Ovary (tissue), 9 donors: Measurements from ENCODE around the gene SMAD2. TPM values are rescaled to one million over a fixed set of nuclear protein-coding genes. Genes with fewer than 3 reads are reported as not detected.
A peak's percentile ranks its signal among the peaks of the same experiment; 100 is the strongest.

ENCODE experiments used
- DNase-seq, 5 donors: peaks; one replicate each; pipeline ENCODE4 v3.0.0-alpha.2; 2019 to 2020
- H3K27ac ChIP-seq, 2 donors: fragments of 200-600 bp; one replicate each; pipeline versions ENCODE4 v1.5.1 to v1.8.0; 2019 to 2022
- H3K27me3 ChIP-seq: fragments of 200-600 bp; one replicate; pipeline ENCODE4 v1.8.0; 2022
- H3K36me3 ChIP-seq: fragments of 200-600 bp; sonication (generic); one replicate; pipeline ENCODE4 v1.5.1; 2019
- H3K4me1 ChIP-seq: one replicate; pipeline ENCODE4 v1.8.1; 2013; ENCODE audit warnings: mild to moderate bottlenecking, moderate library complexity; ENCODE audit not compliant: insufficient read depth
- H3K4me3 ChIP-seq: fragments of 200-600 bp; sonication (generic); one replicate; pipeline ENCODE4 v1.5.1; 2017
- H3K9me3 ChIP-seq, 2 donors: fragments of 200-600 bp in 1 of 2; sonication (generic) in 1 of 2; one replicate each; pipeline versions ENCODE4 v1.5.1 to v1.8.1; 2013 to 2019; ENCODE audit warnings: mild to moderate bottlenecking in 1 of 2, moderate library complexity in 1 of 2
- EP300 ChIP-seq: sonication (generic); formaldehyde crosslinking; IDR thresholded peaks from one replicate; pipeline ENCODE4 v1.6.1; 2017; ENCODE audit warnings: antibody characterized with exemption
- POLR2A ChIP-seq: fragments of 450-650 bp; IDR thresholded peaks from one replicate; pipeline ENCODE4 v1.6.1; 2017; ENCODE audit warnings: antibody characterized with exemption, mild to moderate bottlenecking, moderate library complexity
- WGBS, 3 donors: extraction: QIAGEN DNeasy Blood & Tissue Kit in 1 of 3; methylation state at CpG; one replicate each; pipeline versions ENCODE4 v1.1.5 to v1.1.7; 2013 to 2017; 5-methylcytosine and 5-hydroxymethylcytosine counted together
- intact Hi-C, 4 donors: fragments of 100-400 bp; cut with DNase I; formaldehyde crosslinking; loops; one replicate each; pipeline versions ENCODE4 v1.11.0 to v1.15.1; 2022 to 2023
- polyA plus RNA-seq, 2 donors: library from polyadenylated mRNA; stranded (reverse); fragments of 200-250 nt in 1 of 2; fragments of 350-450 nt in 1 of 2; fragmentation: Illumina TruSeq in 1 of 2; extraction: RNeasy Lipid Tissue Mini Kit (QIAGEN cat#74804) in 1 of 2; gene quantifications; one replicate each; pipeline ENCODE4 v1.2.3, GENCODE V29; 2013 to 2014
- total RNA-seq, 7 donors: library from RNA; depleted of rRNA in 2 of 7; stranded (reverse); fragments of >200 nt in 2 of 7; fragmentation: NEBNext Ultra II Directional in 3 of 7; extraction: Animal tissue kit (Norgen Biotek cat#: 25700) in 3 of 7; gene quantifications; one replicate each; pipeline versions ENCODE4 v1.1.0 to v1.2.4, GENCODE V29; 2016 to 2023
- TF ChIP-seq, protein P1 (sequence below), 3 donors: fragments of 450-650 bp in 2 of 3; fragments of 200-600 bp in 1 of 3; IDR thresholded peaks; one replicate each; pipeline versions ENCODE4 v1.5.1 to v1.8.0; 2016 to 2022; ENCODE audit warnings: antibody characterized with exemption in 3 of 3, mild to moderate bottlenecking in 1 of 3
- donor health status: DM: no; HTN: no; CAD: no; lungs with moderate emphysema.
- donor health status: DM: no; HTN: no; CAD: no.
- donor health status: Bipolar disorder and iron deficiency.
- donor health status: DM: yes; HTN: yes; CAD: no.
- donor health status: DM: no; HTN: no; CAD: no.
- donor health status: DM: yes; HTN: yes; CAD: no.

SMAD2 gene
- total and polyA plus RNA-seq, 9 donors, result 27.9 to 160 (median 130) TPM

DNA sequence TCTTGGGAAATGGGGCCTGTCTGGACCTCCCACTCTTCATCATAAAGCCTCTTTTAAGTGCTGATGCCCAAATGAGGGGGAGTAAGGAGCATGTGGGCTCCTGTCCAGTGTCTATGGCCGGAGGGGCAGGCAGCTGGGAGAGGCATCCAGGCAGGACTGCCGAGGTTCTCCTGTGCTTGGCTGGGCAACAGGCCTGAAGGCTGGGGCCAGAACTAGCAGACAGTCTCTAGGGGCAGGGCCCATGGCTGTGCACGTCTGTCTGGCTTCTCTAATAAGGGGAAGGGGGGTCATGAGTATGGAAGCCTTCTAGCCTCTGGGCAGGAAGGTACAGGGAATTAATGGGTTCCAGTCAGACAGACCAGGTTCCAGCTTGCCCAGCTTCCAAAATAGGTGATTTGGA is 128.6 kb downstream of the SMAD2 start:
- 45 to 48% (median 47%) methylated on average over 3 of the region's 3 CpGs for WGBS, 3 donors
- intact Hi-C loops, result no loop called here
- H3K36me3 ChIP-seq, result no peaks in the 10 kb centered on the region
- no peaks in the 10 kb centered on the region for H3K9me3 ChIP-seq
- H3K27me3 ChIP-seq, result no peaks in the 10 kb centered on the region
- H3K4me3 ChIP-seq, result no peak overlapping the region
- no peak overlapping the region for H3K27ac ChIP-seq
- no peak for DNase-seq
- TF ChIP-seq, protein P1, sequence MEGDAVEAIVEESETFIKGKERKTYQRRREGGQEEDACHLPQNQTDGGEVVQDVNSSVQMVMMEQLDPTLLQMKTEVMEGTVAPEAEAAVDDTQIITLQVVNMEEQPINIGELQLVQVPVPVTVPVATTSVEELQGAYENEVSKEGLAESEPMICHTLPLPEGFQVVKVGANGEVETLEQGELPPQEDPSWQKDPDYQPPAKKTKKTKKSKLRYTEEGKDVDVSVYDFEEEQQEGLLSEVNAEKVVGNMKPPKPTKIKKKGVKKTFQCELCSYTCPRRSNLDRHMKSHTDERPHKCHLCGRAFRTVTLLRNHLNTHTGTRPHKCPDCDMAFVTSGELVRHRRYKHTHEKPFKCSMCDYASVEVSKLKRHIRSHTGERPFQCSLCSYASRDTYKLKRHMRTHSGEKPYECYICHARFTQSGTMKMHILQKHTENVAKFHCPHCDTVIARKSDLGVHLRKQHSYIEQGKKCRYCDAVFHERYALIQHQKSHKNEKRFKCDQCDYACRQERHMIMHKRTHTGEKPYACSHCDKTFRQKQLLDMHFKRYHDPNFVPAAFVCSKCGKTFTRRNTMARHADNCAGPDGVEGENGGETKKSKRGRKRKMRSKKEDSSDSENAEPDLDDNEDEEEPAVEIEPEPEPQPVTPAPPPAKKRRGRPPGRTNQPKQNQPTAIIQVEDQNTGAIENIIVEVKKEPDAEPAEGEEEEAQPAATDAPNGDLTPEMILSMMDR (IDR thresholded peaks at IDR 0.05), result no peak
- TF ChIP-seq EP300 (no peak), POLR2A (no peak)
- H3K4me1 ChIP-seq, result peaks cover 9% of the 10 kb centered on the region

DNA sequence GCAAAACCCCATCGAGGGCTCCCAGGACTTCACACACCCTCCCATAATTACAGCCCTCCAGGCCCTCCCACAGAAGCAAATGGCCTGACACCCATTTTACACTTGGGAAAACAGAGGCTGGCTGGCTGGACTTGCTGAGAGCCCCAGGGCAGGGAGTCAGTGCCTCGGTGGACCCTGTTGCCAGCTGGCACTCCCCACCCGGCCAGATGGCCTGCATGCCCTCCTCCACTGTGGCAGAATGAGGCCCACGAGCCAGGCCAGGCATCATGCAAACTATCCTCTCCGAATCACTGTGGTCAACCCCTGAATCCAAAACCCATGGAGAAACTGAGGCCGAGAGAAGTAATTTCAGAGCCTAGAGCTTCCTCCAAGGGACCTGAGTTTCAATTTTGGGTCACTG is 129.7 kb downstream of the SMAD2 start:
- WGBS, 3 donors, result 73 to 80% (median 79%) methylated on average over 6 of the region's 6 CpGs
- peaks cover 9% of the 10 kb centered on the region for H3K4me1 ChIP-seq

DNA sequence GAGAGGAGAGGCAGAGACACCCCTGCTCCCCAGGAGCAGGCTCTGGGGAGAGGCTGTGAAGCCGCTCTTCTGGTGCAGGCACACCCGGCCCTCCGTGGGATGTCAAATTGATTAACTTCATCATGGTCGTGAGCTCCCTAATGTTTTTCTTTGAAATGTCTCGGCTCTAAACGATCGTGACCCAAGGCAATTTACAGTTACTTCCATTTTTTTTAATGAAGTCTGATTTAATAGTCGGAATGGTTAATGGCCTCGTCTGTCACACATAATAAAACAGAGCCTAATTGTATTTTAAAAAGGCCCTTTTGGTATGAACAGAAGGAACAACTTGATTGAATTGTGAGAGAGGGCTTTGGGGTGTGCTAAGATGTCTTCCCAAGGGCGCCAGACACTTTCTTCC is 130.2 kb downstream of the SMAD2 start:
- no peak overlapping the region for H3K4me3 ChIP-seq

More for the DNA sequence above, 129.7 kb downstream of the SMAD2 start:
- no peak for TF ChIP-seq POLR2A
- TF ChIP-seq EP300, result no peak
- TF ChIP-seq, protein P1 (IDR thresholded peaks at IDR 0.05), result no peak
- DNase-seq, result no peak
- Histone ChIP-seq H3K27ac (no peak overlapping the region), H3K27me3 (no peaks in the 10 kb centered on the region), H3K36me3 (no peaks in the 10 kb centered on the region), H3K4me3 (no peak overlapping the region), H3K9me3 (no peaks in the 10 kb centered on the region)
- intact Hi-C loops, result no loop called here

DNA sequence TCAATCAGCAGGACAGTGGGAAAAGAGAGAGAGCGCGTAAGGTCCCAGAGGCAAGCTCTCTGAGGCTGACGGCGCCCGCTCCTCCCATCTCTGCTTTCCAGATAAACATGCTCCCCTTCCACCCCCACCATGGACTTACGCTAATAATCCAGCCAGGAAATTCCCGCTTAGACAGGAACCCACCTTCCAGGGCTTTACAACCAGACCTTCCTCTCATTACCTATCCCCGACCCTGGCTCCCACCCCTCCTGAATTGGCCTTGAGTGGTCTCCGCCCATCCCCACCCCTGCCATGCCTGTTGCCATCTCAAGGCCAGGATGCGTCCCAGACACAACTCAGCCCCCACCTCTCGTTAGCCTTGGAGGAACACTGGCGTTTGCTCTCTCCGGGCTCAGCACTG is 131.1 kb downstream of the SMAD2 start:
- Histone ChIP-seq H3K27me3 (no peaks in the 10 kb centered on the region), H3K4me3 (no peak overlapping the region), H3K36me3 (no peaks in the 10 kb centered on the region), H3K27ac (peak overlapping the region; percentile 35 to 78), H3K4me1 (peaks cover 13% of the 10 kb centered on the region), H3K9me3 (no peaks in the 10 kb centered on the region)
- TF ChIP-seq POLR2A (no peak), EP300 (no peak)
- TF ChIP-seq, protein P1 (IDR thresholded peaks at IDR 0.05), result no peak
- WGBS, 3 donors, result 12 to 34% (median 13%) methylated on average over 13 of the region's 13 CpGs
- DNase-seq, result peak; percentile 33 to 66 (median 61)
- intact Hi-C loops, result loop anchor here in 1 of 4 donors (10.0 kb wide), 1 partner anchor 215 kb away; no protein-coding TSS in a partner anchor

More for the DNA sequence above, 130.2 kb downstream of the SMAD2 start:
- no peak for DNase-seq
- whole genome bisulfite sequencing, 3 donors, result 42 to 54% (median 51%) methylated on average over 10 of the region's 10 CpGs
- no peaks in the 10 kb centered on the region for H3K9me3 ChIP-seq
- H3K36me3 ChIP-seq, result no peaks in the 10 kb centered on the region
- H3K27ac ChIP-seq, result peak overlapping the region in 1 of 2 donors; percentile 78
- TF ChIP-seq, protein P1 (IDR thresholded peaks at IDR 0.05), result no peak
- TF ChIP-seq EP300 (no peak), POLR2A (no peak)
- H3K4me1 ChIP-seq, result peaks cover 9% of the 10 kb centered on the region
- H3K27me3 ChIP-seq, result no peaks in the 10 kb centered on the region
- intact Hi-C loops, result no loop called here
